CD4-positive, CD25-positive, alpha-beta regulatory T cell (primary cell): ENCODE results near the gene GRPEL2. TPM values are rescaled to one million over a fixed set of nuclear protein-coding genes. Genes with fewer than 3 reads are reported as not detected.

Experiments
- ATAC-seq, 2 donors: fragments of 150-1000 bp; cut with Tn5 transposase; one replicate each; pipeline ENCODE4 v1.10.0; 2021; ENCODE audit warnings: low read depth in 2 of 2, moderate number of reproducible peaks in 2 of 2, moderate library complexity in 1 of 2
- DNase-seq, 3 donors: peaks; one replicate each; pipeline versions ENCODE4 v3.0.0 to v3.0.0-alpha.2; 2012 to 2022; ENCODE audit warnings: mixed read lengths in 1 of 3
- H3K27ac ChIP-seq: one replicate; pipeline ENCODE4 v1.7.0; 2013; ENCODE audit warnings: mild to moderate bottlenecking, low read length; ENCODE audit not compliant: insufficient read depth, poor library complexity, severe bottlenecking
- H3K27me3 ChIP-seq: one replicate; pipeline ENCODE4 v1.7.0; 2013; ENCODE audit warnings: low read length; ENCODE audit not compliant: control insufficient read depth, insufficient read depth
- H3K36me3 ChIP-seq: one replicate; pipeline ENCODE4 v1.7.0; 2013; ENCODE audit warnings: mild to moderate bottlenecking, low read length, moderate library complexity; ENCODE audit not compliant: control insufficient read depth, insufficient read depth
- H3K4me1 ChIP-seq: 2 replicates; pipeline ENCODE4 v1.7.0; 2013; ENCODE audit warnings: mild to moderate bottlenecking, low read length; ENCODE audit not compliant: insufficient read depth, control insufficient read depth, poor library complexity, severe bottlenecking
- H3K4me3 ChIP-seq: one replicate; pipeline ENCODE4 v1.7.0; 2013; ENCODE audit warnings: low read depth, mild to moderate bottlenecking, low read length, moderate library complexity
- H3K9me3 ChIP-seq, 2 experiments: 1 replicate in 1 of 2; 2 replicates in 1 of 2; pipeline ENCODE4 v1.7.0; 2013; ENCODE audit warnings: low read length in 2 of 2, mild to moderate bottlenecking in 1 of 2, moderate library complexity in 1 of 2; ENCODE audit not compliant: control insufficient read depth in 2 of 2
- H3K27ac Mint-ChIP-seq, 3 donors: one replicate each; pipeline ENCODE4 v1.8.0; 2020 to 2022; ENCODE audit warnings: mild to moderate bottlenecking in 3 of 3, mixed read lengths in 3 of 3, moderate library complexity in 2 of 3
- H3K27me3 Mint-ChIP-seq: one replicate; pipeline ENCODE4 v1.8.0; 2022; ENCODE audit warnings: mild to moderate bottlenecking, mixed read lengths
- H3K36me3 Mint-ChIP-seq: one replicate; pipeline ENCODE4 v1.8.0; 2020; ENCODE audit warnings: mixed read lengths
- H3K4me1 Mint-ChIP-seq, 4 donors: one replicate each; pipeline ENCODE4 v1.8.0; 2020 to 2022; ENCODE audit warnings: mixed read lengths in 4 of 4, mild to moderate bottlenecking in 1 of 4
- H3K4me3 Mint-ChIP-seq, 4 donors: one replicate each; pipeline ENCODE4 v1.8.0; 2020 to 2022; ENCODE audit warnings: mild to moderate bottlenecking in 4 of 4, mixed read lengths in 4 of 4, moderate library complexity in 3 of 4
- H3K9me3 Mint-ChIP-seq, 7 donors: one replicate each; pipeline ENCODE4 v1.8.0; 2020 to 2022; ENCODE audit warnings: mixed read lengths in 7 of 7, mild to moderate bottlenecking in 3 of 7, moderate library complexity in 2 of 7
- polyA plus RNA-seq, 4 donors: library from polyadenylated mRNA; unstranded; fragments of 300-500 nt; fragmentation: Illumina TruSeq; gene quantifications; one replicate each; pipeline ENCODE4 v1.2.3, GENCODE V29; 2021
- total RNA-seq: library from RNA; stranded (reverse); gene quantifications from one replicate; pipeline ENCODE4 v1.2.3, GENCODE V29; 2022

GRPEL2 gene
- total and polyA plus RNA-seq, 5 donors from 2014 or later, result 11.0 to 25.9 (median 11.5) TPM

GRCh38 chr5:149333711-149334443, 11.4 kb upstream of the GRPEL2 start:
- Histone ChIP-seq H3K4me1 (no peaks in the 10 kb centered on the region), H3K4me3 (no peak overlapping the region), H3K9me3 (no peaks in the 10 kb centered on the region), H3K27me3 (no peaks in the 10 kb centered on the region), H3K27ac (no peak overlapping the region), H3K36me3 (no peaks in the 10 kb centered on the region)
- Mint-ChIP-seq H3K27ac (no peak overlapping the region), H3K4me3 (no peak overlapping the region), H3K36me3 (no peaks in the 10 kb centered on the region), H3K27me3 (peaks cover 10% of the 10 kb centered on the region), H3K9me3 (peaks cover 0 to 4% (median 0%) of the 10 kb centered on the region in 7 donors), H3K4me1 (no peaks in the 10 kb centered on the region)
- DNase-seq, result no peak
- ATAC-seq, result no peak

GRCh38 chr5:149337736-149338135, 7.6 kb upstream of the GRPEL2 start:
- H3K36me3 ChIP-seq, result no peaks in the 10 kb centered on the region
- DNase-seq, result no peak
- H3K9me3 ChIP-seq, result no peaks in the 10 kb centered on the region
- Mint-ChIP-seq H3K27me3 (peaks cover 6% of the 10 kb centered on the region), H3K9me3 (peaks cover 0 to 4% (median 0%) of the 10 kb centered on the region in 7 donors), H3K4me3 (no peak overlapping the region), H3K4me1 (peaks cover 0 to 2% (median under 1%) of the 10 kb centered on the region in 4 donors), H3K27ac (no peak overlapping the region), H3K36me3 (no peaks in the 10 kb centered on the region)
- no peak overlapping the region for H3K4me3 ChIP-seq
- ATAC-seq, result no peak
- H3K27me3 ChIP-seq, result no peaks in the 10 kb centered on the region
- no peaks in the 10 kb centered on the region for H3K4me1 ChIP-seq
- no peak overlapping the region for H3K27ac ChIP-seq

GRCh38 chr5:149338364-149338763, 6.9 kb upstream of the GRPEL2 start:
- H3K9me3 ChIP-seq, result no peaks in the 10 kb centered on the region
- no peak for ATAC-seq
- peaks cover 0 to 4% (median 0%) of the 10 kb centered on the region in 7 donors for H3K9me3 Mint-ChIP-seq
- H3K4me1 Mint-ChIP-seq, result peaks cover 0 to 8% (median 2%) of the 10 kb centered on the region in 4 donors
- no peak overlapping the region for H3K27ac Mint-ChIP-seq
- H3K27me3 Mint-ChIP-seq, result peaks cover 6% of the 10 kb centered on the region
- no peak overlapping the region for H3K27ac ChIP-seq
- no peak overlapping the region for H3K4me3 Mint-ChIP-seq
- no peaks in the 10 kb centered on the region for H3K36me3 Mint-ChIP-seq
- DNase-seq, result no peak
- H3K27me3 ChIP-seq, result no peaks in the 10 kb centered on the region
- H3K4me3 ChIP-seq, result no peak overlapping the region
- no peaks in the 10 kb centered on the region for H3K36me3 ChIP-seq
- no peaks in the 10 kb centered on the region for H3K4me1 ChIP-seq

- Histone ChIP-seq H3K27me3 (no peaks in the 10 kb centered on the region), H3K9me3 (no peaks in the 10 kb centered on the region), H3K4me3 (no peak overlapping the region), H3K36me3 (no peaks in the 10 kb centered on the region), H3K4me1 (peaks cover 18% of the 10 kb centered on the region), H3K27ac (no peak overlapping the region)
- Mint-ChIP-seq H3K36me3 (no peaks in the 10 kb centered on the region), H3K4me1 (peaks cover 16 to 28% (median 19%) of the 10 kb centered on the region in 4 donors), H3K27ac (peak overlapping the region in 1 of 3 donors; percentile 21), H3K9me3 (peaks cover 0 to 4% (median 0%) of the 10 kb centered on the region in 7 donors), H3K4me3 (no peak overlapping the region), H3K27me3 (peaks cover 6% of the 10 kb centered on the region)
- DNase-seq (no peak), ATAC-seq (no peak)
These were observed 4.4 kb upstream of the GRPEL2 start for GRCh38 chr5:149340920-149341319.

- DNase-seq (no peak), ATAC-seq (no peak)
- Histone ChIP-seq H3K4me1 (peaks cover 20% of the 10 kb centered on the region), H3K27ac (no peak overlapping the region), H3K4me3 (no peak overlapping the region), H3K9me3 (no peaks in the 10 kb centered on the region), H3K36me3 (no peaks in the 10 kb centered on the region), H3K27me3 (no peaks in the 10 kb centered on the region)
- H3K36me3 Mint-ChIP-seq, result no peaks in the 10 kb centered on the region
- peak overlapping the region in 1 of 3 donors; percentile 17 for H3K27ac Mint-ChIP-seq
- peaks cover 18 to 33% (median 23%) of the 10 kb centered on the region in 4 donors for H3K4me1 Mint-ChIP-seq
- peaks cover 6% of the 10 kb centered on the region for H3K27me3 Mint-ChIP-seq
- H3K9me3 Mint-ChIP-seq, result peaks cover 0 to 4% (median 0%) of the 10 kb centered on the region in 7 donors
- no peak overlapping the region for H3K4me3 Mint-ChIP-seq
These were observed 3.4 kb upstream of the GRPEL2 start for GRCh38 chr5:149341876-149342275.

GRCh38 chr5:149344151-149344550, 1.1 kb upstream of the GRPEL2 start:
- H3K27ac Mint-ChIP-seq, result peak overlapping the region; percentile 28 to 96 (median 89)
- H3K4me1 Mint-ChIP-seq, result peaks cover 30 to 50% (median 41%) of the 10 kb centered on the region in 4 donors
- H3K36me3 Mint-ChIP-seq, result peaks cover 17% of the 10 kb centered on the region
- peak overlapping the region; percentile 49 to 97 (median 69) for H3K4me3 Mint-ChIP-seq
- Histone ChIP-seq H3K36me3 (peaks cover 3% of the 10 kb centered on the region), H3K4me1 (peaks cover 43% of the 10 kb centered on the region), H3K27ac (peak overlapping the region; percentile 84), H3K27me3 (no peaks in the 10 kb centered on the region), H3K4me3 (no peak overlapping the region), H3K9me3 (no peaks in the 10 kb centered on the region)
- no peak for ATAC-seq
- DNase-seq, result peak in 1 of 3 donors; percentile 44
- no peaks in the 10 kb centered on the region for H3K27me3 Mint-ChIP-seq
- H3K9me3 Mint-ChIP-seq, result peaks cover 0 to 2% (median 0%) of the 10 kb centered on the region in 7 donors

DNA sequence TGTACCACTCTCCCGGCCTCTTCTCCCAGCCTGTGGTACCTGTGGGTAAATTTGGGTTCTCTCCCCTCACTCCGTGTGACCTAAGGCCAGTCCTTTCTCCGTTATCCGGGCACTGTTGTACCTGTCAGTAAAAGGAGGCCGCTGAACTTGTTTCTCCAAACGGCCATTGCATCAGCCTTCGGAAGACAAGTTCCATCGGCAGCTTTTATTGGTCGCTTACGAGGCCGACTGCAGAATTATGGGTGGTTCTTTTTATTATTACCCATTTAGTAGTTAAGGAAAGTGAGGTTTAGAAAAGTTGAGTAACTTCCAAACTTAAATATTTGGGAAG, 558 bp downstream of the GRPEL2 start:
- Histone ChIP-seq H3K27me3 (no peaks in the 10 kb centered on the region), H3K9me3 (no peaks in the 10 kb centered on the region), H3K36me3 (peaks cover 20% of the 10 kb centered on the region), H3K27ac (peak overlapping the region; percentile 84), H3K4me1 (peaks cover 60% of the 10 kb centered on the region), H3K4me3 (peak overlapping the region; percentile 100)
- Mint-ChIP-seq H3K4me1 (peaks cover 30 to 66% (median 55%) of the 10 kb centered on the region in 4 donors), H3K36me3 (peaks cover 33% of the 10 kb centered on the region), H3K9me3 (peaks cover 0 to 2% (median 0%) of the 10 kb centered on the region in 7 donors), H3K27ac (peak overlapping the region; percentile 87 to 96 (median 89)), H3K4me3 (peak overlapping the region; percentile 87 to 97 (median 94)), H3K27me3 (no peaks in the 10 kb centered on the region)
- DNase-seq (peak in 1 of 3 donors; percentile 53), ATAC-seq (no peak)

GRCh38 chr5:149348518-149348917, 3.2 kb downstream of the GRPEL2 start:
- H3K36me3 Mint-ChIP-seq, result peaks cover 54% of the 10 kb centered on the region
- Histone ChIP-seq H3K4me1 (peaks cover 86% of the 10 kb centered on the region), H3K27me3 (no peaks in the 10 kb centered on the region), H3K9me3 (no peaks in the 10 kb centered on the region), H3K36me3 (peaks cover 46% of the 10 kb centered on the region), H3K4me3 (peak overlapping the region; percentile 96), H3K27ac (peak overlapping the region; percentile 84)
- H3K9me3 Mint-ChIP-seq, result peaks cover 0 to 2% (median 0%) of the 10 kb centered on the region in 7 donors
- H3K27me3 Mint-ChIP-seq, result no peaks in the 10 kb centered on the region
- H3K27ac Mint-ChIP-seq, result peak overlapping the region; percentile 89 to 99 (median 93)
- H3K4me1 Mint-ChIP-seq, result peaks cover 36 to 85% (median 68%) of the 10 kb centered on the region in 4 donors
- ATAC-seq (peak; percentile 62 to 67), DNase-seq (peak in 2 of 3 donors; percentile 69 to 86)
- H3K4me3 Mint-ChIP-seq, result peak overlapping the region; percentile 87 to 97 (median 94)
